HEK293T (cell line): ENCODE measurements around the gene PPP1R14B.

Experiments
- CTCF ChIA-PET: fragments of 350-600 bp; formaldehyde crosslinking; extraction: SDS; loops from one replicate; lab custom pipeline; 2021; ENCODE audit warnings: antibody characterized with exemption, inconsistent platforms; lab: Yijun Ruan, JAX
- POLR2A ChIA-PET: fragments of 350-600 bp; formaldehyde crosslinking; extraction: SDS; loops from one replicate; lab custom pipeline; 2020; ENCODE audit warnings: antibody characterized with exemption, inconsistent platforms; lab: Yijun Ruan, JAX
- DNase-seq: peaks from one replicate; pipeline ENCODE4 v3.0.0; 2012; ENCODE audit warnings: mixed read lengths; ENCODE audit errors: extremely low spot score
- ARNT ChIP-seq: fragments of 450-650 bp; IDR thresholded peaks from 2 replicates; pipeline ENCODE4 v1.6.1; 2017; ENCODE audit warnings: mild to moderate bottlenecking
- BHLHE40 ChIP-seq: fragments of 450-650 bp; IDR thresholded peaks from 2 replicates; pipeline ENCODE4 v1.6.1; 2016; ENCODE audit warnings: mild to moderate bottlenecking, moderate library complexity, borderline replicate concordance
- CTBP1 ChIP-seq: fragments of 450-650 bp; IDR thresholded peaks from 2 replicates; pipeline ENCODE4 v1.6.1; 2016; ENCODE audit warnings: borderline replicate concordance
- ELF4 ChIP-seq: fragments of 450-650 bp; IDR thresholded peaks from 2 replicates; pipeline ENCODE4 v1.6.1; 2017; ENCODE audit warnings: antibody characterized with exemption
- FOXA1 ChIP-seq: fragments of 450-650 bp; IDR thresholded peaks from 2 replicates; pipeline ENCODE4 v1.6.1; 2016; ENCODE audit warnings: mild to moderate bottlenecking
- FOXK2 ChIP-seq: fragments of 450-650 bp; IDR thresholded peaks from 2 replicates; pipeline ENCODE4 v1.6.1; 2016; ENCODE audit warnings: mild to moderate bottlenecking
- FOXM1 ChIP-seq: fragments of 450-650 bp; IDR thresholded peaks from 2 replicates; pipeline ENCODE4 v1.6.1; 2017; ENCODE audit warnings: mild to moderate bottlenecking, borderline replicate concordance
- HDGF ChIP-seq: fragments of 450-650 bp; IDR thresholded peaks from 2 replicates; pipeline ENCODE4 v1.6.1; 2017; ENCODE audit warnings: antibody characterized with exemption, borderline replicate concordance
- L3MBTL2 ChIP-seq: fragments of 450-650 bp; conservative IDR thresholded peaks from 2 replicates; pipeline ENCODE4 v1.6.1; 2016; ENCODE audit warnings: mild to moderate bottlenecking
- LEF1 ChIP-seq: fragments of 450-650 bp; IDR thresholded peaks from 2 replicates; pipeline ENCODE4 v1.6.1; 2017; ENCODE audit warnings: mild to moderate bottlenecking, borderline replicate concordance
- NFRKB ChIP-seq: fragments of 450-650 bp; IDR thresholded peaks from 2 replicates; pipeline ENCODE4 v1.6.1; 2016; ENCODE audit warnings: mild to moderate bottlenecking, moderate library complexity
- SP1 ChIP-seq: fragments of 450-650 bp; IDR thresholded peaks from 2 replicates; pipeline ENCODE4 v1.6.1; 2017
- SUZ12 ChIP-seq: fragments of 450-650 bp; IDR thresholded peaks from 2 replicates; pipeline ENCODE4 v1.6.1; 2016; ENCODE audit warnings: mild to moderate bottlenecking
- TARDBP ChIP-seq: fragments of 450-650 bp; IDR thresholded peaks from 2 replicates; pipeline ENCODE4 v1.6.1; 2016
- ZNF384 ChIP-seq: fragments of 450-650 bp; IDR thresholded peaks from 2 replicates; pipeline ENCODE4 v1.6.1; 2016
- TF ChIP-seq, protein P1 (sequence below): fragments of 450-650 bp; IDR thresholded peaks from 2 replicates; pipeline ENCODE4 v1.6.1; 2016

The PPP1R14B gene

GRCh38 chr11:64246871-64247728, at the start of gene PPP1R14B:
Gene PPP1R14B, minus strand, starts transcription at chr11:64246943. Its CDS starts 270 bp downstream, at chr11:64246673.
- ChIA-PET CTCF (no interaction called here), POLR2A (interaction anchor here (0.8 to 8.9 kb wide), 13 partner anchors 8 to 84 kb away, joined by 3 to 78 read pairs (median 7); partner anchors contain the start of genes DNAJC4, ESRRA, NUDT22 and PRDX5)
- DNase-seq = peak; percentile 82
- no peak for TF ChIP-seq FOXA1
- peak; percentile 92 for TF ChIP-seq L3MBTL2
- 0 out of 2 replicates have a peak, but pooled peaks have one; percentile 10 for TF ChIP-seq LEF1

DNA sequence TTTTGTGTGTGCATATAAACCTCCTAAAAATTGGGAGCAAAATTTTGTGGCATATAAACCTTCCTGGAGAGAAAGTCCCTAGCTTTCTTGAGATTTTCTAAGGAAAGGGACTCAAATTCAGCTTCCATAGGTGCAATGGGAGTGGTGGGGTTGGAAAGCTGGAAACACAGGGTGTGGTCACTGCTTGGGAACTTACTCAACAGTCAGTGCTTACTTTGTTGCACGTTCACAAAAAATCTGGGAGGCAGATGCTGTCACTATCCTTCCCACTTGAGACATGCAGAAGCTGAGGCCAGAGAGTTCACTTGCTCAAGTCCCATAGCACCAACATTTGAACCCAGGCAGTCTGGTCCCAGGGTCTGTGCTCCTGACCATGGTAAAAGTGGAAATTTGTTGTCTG, 49.5 kb upstream of the PPP1R14B start:
- CTCF ChIA-PET = no interaction called here
- no peak for DNase-seq
- POLR2A ChIA-PET = interaction anchor here (1.1 to 2.4 kb wide), 2 partner anchors 12 to 21 kb away, joined by 3 to 7 read pairs; partner anchors contain the start of genes BAD, GPR137, PRDX5 and TRMT112
- TF ChIP-seq HDGF = no peak
- no peak for TF ChIP-seq BHLHE40
- TF ChIP-seq LEF1 = no peak
- TF ChIP-seq ELF4 = no peak
- TF ChIP-seq L3MBTL2 = no peak
- no peak for TF ChIP-seq FOXM1
- TF ChIP-seq SP1 = no peak
- TF ChIP-seq TARDBP = no peak
- no peak for TF ChIP-seq NFRKB
- no peak for TF ChIP-seq SUZ12
- TF ChIP-seq ARNT = no peak
- TF ChIP-seq FOXK2 = no peak
- no peak for TF ChIP-seq ZNF384
- no peak for TF ChIP-seq FOXA1
- TF ChIP-seq CTBP1 = no peak
- TF ChIP-seq, protein P1, sequence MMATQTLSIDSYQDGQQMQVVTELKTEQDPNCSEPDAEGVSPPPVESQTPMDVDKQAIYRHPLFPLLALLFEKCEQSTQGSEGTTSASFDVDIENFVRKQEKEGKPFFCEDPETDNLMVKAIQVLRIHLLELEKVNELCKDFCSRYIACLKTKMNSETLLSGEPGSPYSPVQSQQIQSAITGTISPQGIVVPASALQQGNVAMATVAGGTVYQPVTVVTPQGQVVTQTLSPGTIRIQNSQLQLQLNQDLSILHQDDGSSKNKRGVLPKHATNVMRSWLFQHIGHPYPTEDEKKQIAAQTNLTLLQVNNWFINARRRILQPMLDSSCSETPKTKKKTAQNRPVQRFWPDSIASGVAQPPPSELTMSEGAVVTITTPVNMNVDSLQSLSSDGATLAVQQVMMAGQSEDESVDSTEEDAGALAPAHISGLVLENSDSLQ = no peak

- ChIA-PET CTCF (interaction anchor here (1.5 kb wide), 1 partner anchor 13 kb away, joined by 12 read pairs; no protein-coding TSS in a partner anchor), POLR2A (interaction anchor here (1.5 to 2.4 kb wide), 2 partner anchors 9 to 11 kb away, joined by 4 to 7 read pairs; partner anchors contain the start of genes BAD and GPR137)
- no peak for TF ChIP-seq SUZ12
- no peak for TF ChIP-seq ELF4
- TF ChIP-seq, protein P1 = no peak
- TF ChIP-seq ZNF384 = no peak
- no peak for TF ChIP-seq BHLHE40
- no peak for TF ChIP-seq ARNT
- no peak for TF ChIP-seq FOXK2
- no peak for TF ChIP-seq CTBP1
- TF ChIP-seq TARDBP = no peak
- TF ChIP-seq FOXA1 = no peak
- TF ChIP-seq LEF1 = no peak
- no peak for TF ChIP-seq L3MBTL2
- no peak for TF ChIP-seq SP1
- TF ChIP-seq FOXM1 = no peak
- no peak for TF ChIP-seq HDGF
- TF ChIP-seq NFRKB = no peak
- no peak for DNase-seq
Observed at GRCh38 chr11:64295760-64296159, 49.0 kb upstream of the PPP1R14B start.

GRCh38 chr11:64294774-64295173, 48.0 kb upstream of the PPP1R14B start:
- ChIA-PET CTCF (interaction anchor here (1.5 kb wide), 1 partner anchor 12 kb away, joined by 12 read pairs; no protein-coding TSS in a partner anchor), POLR2A (interaction anchor here (1.5 to 2.4 kb wide), 2 partner anchors 10 kb away, joined by 4 to 7 read pairs; partner anchors contain the start of genes BAD and GPR137)
- no peak for DNase-seq
- TF ChIP-seq SP1 (no peak), HDGF (no peak), ZNF384 (no peak), CTBP1 (no peak), SUZ12 (no peak), FOXA1 (no peak), TARDBP (no peak), FOXK2 (no peak), ELF4 (no peak), NFRKB (no peak), LEF1 (no peak), BHLHE40 (no peak), FOXM1 (no peak), L3MBTL2 (no peak)
- TF ChIP-seq, protein P1 = no peak

- no peak for DNase-seq
- POLR2A ChIA-PET = interaction anchor here (0.9 to 1.0 kb wide), 2 partner anchors 25 to 496 kb away, joined by 3 read pairs; partner anchors contain the start of genes PRDX5 and TRMT112
- TF ChIP-seq L3MBTL2 = no peak
- TF ChIP-seq HDGF = no peak
- TF ChIP-seq TARDBP = no peak
- no peak for TF ChIP-seq ZNF384
- TF ChIP-seq ARNT = no peak
- TF ChIP-seq SUZ12 = no peak
- TF ChIP-seq CTBP1 = no peak
- TF ChIP-seq FOXA1 = no peak
- no peak for TF ChIP-seq NFRKB
- TF ChIP-seq BHLHE40 = no peak
- no peak for TF ChIP-seq FOXM1
- no peak for TF ChIP-seq FOXK2
- no peak for TF ChIP-seq LEF1
- TF ChIP-seq ELF4 = no peak
- TF ChIP-seq SP1 = no peak
- TF ChIP-seq, protein P1 = no peak
- CTCF ChIA-PET = interaction anchor here (0.8 kb wide), 1 partner anchor 10 kb away, joined by 3 read pairs; no protein-coding TSS in a partner anchor
Observed at GRCh38 chr11:64292460-64293254, 45.9 kb upstream of the PPP1R14B start.
